A549 treated with GW870086 at 1 μM for 4 hours (cell line): ENCODE data around the gene DCDC2. TPM values are rescaled to one million over a fixed set of nuclear protein-coding genes. Genes with fewer than 3 reads are reported as not detected.

ENCODE experiments used
- total RNA-seq: library from RNA; stranded (reverse); fragments of 200-300 nt; extraction: Qiagen RNA extraction; gene quantifications from 5 replicates; pipeline ENCODE4 v1.2.3, GENCODE V29; 2022; ENCODE audit warnings: low read depth

DCDC2 gene
- total RNA-seq, result 2.3 to 3.3 TPM (median 2.5 TPM) in 5 replicates

DNA sequence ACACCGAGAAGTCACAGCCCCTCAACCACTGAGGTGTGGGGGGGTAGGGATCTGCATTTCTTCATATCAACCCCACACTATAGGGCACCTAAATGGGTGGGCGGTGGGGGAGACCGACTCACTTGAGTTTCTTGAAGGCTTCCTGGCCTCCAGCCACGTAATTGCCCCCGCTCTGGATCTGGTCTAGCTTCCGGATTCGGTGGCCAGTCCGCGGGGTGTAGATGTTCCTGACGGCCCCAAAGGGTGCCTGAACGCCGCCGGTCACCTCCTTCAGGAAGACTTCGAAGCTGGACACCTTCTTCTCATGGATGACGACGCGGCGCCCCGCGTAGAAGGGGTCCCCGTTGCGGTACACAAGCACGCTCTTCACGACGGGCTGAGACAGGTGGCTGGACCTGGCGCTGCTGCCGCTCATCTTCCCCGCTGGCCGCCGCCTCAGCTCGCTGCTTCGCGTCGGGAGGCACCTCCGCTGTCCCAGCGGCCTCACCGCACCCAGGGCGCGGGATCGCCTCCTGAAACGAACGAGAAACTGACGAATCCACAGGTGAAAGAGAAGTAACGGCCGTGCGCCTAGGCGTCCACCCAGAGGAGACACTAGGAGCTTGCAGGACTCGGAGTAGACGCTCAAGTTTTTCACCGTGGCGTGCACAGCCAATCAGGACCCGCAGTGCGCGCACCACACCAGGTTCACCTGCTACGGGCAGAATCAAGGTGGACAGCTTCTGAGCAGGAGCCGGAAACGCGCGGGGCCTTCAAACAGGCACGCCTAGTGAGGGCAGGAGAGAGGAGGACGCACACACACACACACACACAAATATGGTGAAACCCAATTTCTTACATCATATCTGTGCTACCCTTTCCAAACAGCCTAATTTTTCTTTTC, at the start of gene DCDC2:
TSS of gene DCDC2 (minus strand) at position 724 of the 883 bp plus-strand sequence. CDS start at position 415, 309 bp downstream.

DNA sequence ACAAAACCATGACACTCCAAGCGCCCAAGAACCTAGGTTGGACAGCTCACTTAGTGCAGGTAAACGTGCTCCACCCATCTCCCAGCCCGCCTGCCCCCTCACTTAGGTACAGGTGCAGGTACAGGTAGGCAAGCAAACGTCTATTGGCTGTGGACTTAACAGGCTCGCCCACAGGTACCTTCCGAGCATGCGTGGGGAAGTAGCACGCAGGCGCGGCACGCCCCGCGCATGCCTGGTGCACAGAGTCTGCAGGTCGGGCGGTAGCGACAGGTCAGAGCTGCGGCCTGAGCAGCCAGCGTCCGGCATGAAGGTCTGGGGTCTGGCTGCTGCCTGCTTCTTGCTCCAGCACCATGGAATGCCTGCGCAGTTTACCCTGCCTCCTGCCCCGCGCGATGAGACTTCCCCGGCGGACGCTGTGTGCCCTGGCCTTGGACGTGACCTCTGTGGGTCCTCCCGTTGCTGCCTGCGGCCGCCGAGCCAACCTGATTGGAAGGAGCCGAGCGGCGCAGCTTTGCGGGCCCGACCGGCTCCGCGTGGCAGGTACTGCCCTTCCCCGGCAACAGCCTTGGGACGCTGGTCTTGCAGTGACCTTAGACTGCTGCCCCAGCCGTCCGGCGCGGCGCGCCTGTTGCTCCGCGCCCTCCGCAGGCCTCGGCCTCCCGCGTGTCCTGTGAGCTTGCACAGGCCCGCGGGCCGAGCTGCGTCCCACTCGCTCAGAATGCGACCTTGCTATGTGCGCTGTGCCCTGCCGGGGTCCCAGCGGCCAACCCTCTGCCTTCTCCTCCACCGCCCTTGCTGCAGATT, 45.0 kb upstream of the DCDC2 start, which contains the start of gene MRS2:
TSS of gene MRS2 (plus strand) at position 240 of the 804 bp plus-strand sequence. CDS start at position 351, 111 bp downstream.

DNA sequence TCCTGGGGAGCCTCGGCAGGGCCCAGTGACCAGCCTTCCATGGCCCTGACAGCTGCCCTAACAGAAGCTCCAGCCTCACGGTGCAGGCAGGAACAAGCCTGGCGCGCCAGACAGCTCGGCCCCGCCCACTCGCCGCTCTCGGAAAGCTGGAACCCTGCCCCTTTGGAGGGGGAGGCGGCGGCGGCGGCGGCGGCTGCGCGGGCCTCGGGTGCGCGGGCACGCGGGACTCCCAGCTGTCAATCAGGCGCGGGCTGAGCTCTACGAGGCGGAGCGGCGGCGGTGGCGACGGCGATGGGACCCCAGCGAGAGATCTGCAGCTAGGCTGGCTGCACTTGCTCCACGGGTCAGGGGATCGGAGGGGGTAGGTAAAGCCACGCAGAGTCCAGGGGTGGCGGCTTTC, 231.9 kb downstream of the DCDC2 start, which contains the start of gene NRSN1:
TSS of gene NRSN1 (plus strand) at position 236 of the 400 bp plus-strand sequence. CDS start 8,113 bp downstream, outside the sequence.

Other genes with a start within 250 kb of the DCDC2 start
- not detected in 5 replicates for gene NRSN1, start 231.8 kb downstream of the DCDC2 start, total RNA-seq
- gene MRS2, start 44.9 kb upstream of the DCDC2 start, total RNA-seq, result 19.3 to 22.9 TPM (median 21.0 TPM) in 5 replicates
- 0.88 to 1.1 TPM (median 1.1 TPM) in 5 replicates for gene GPLD1, start 131.5 kb upstream of the DCDC2 start, total RNA-seq
- gene ALDH5A1, start 136.9 kb upstream of the DCDC2 start, total RNA-seq, result 6.0 to 8.1 TPM (median 6.7 TPM) in 5 replicates